HEK293T (cell line): ENCODE results near the gene FASTKD2.
A peak's percentile ranks its signal among the peaks of the same experiment; 100 is the strongest.

ENCODE experiments used
- CTCF ChIA-PET: fragments of 350-600 bp; formaldehyde crosslinking; extraction: SDS; loops from one replicate; lab custom pipeline; 2021; ENCODE audit warnings: antibody characterized with exemption, inconsistent platforms; lab: Yijun Ruan, JAX
- POLR2A ChIA-PET: fragments of 350-600 bp; formaldehyde crosslinking; extraction: SDS; loops from one replicate; lab custom pipeline; 2020; ENCODE audit warnings: antibody characterized with exemption, inconsistent platforms; lab: Yijun Ruan, JAX
- DNase-seq: peaks from one replicate; pipeline ENCODE4 v3.0.0; 2012; ENCODE audit warnings: mixed read lengths; ENCODE audit errors: extremely low spot score
- ARNT ChIP-seq: fragments of 450-650 bp; IDR thresholded peaks from 2 replicates; pipeline ENCODE4 v1.6.1; 2017; ENCODE audit warnings: mild to moderate bottlenecking
- BHLHE40 ChIP-seq: fragments of 450-650 bp; IDR thresholded peaks from 2 replicates; pipeline ENCODE4 v1.6.1; 2016; ENCODE audit warnings: mild to moderate bottlenecking, moderate library complexity, borderline replicate concordance
- CTBP1 ChIP-seq: fragments of 450-650 bp; IDR thresholded peaks from 2 replicates; pipeline ENCODE4 v1.6.1; 2016; ENCODE audit warnings: borderline replicate concordance
- ELF4 ChIP-seq: fragments of 450-650 bp; IDR thresholded peaks from 2 replicates; pipeline ENCODE4 v1.6.1; 2017; ENCODE audit warnings: antibody characterized with exemption
- FOXA1 ChIP-seq: fragments of 450-650 bp; IDR thresholded peaks from 2 replicates; pipeline ENCODE4 v1.6.1; 2016; ENCODE audit warnings: mild to moderate bottlenecking
- FOXK2 ChIP-seq: fragments of 450-650 bp; IDR thresholded peaks from 2 replicates; pipeline ENCODE4 v1.6.1; 2016; ENCODE audit warnings: mild to moderate bottlenecking
- FOXM1 ChIP-seq: fragments of 450-650 bp; IDR thresholded peaks from 2 replicates; pipeline ENCODE4 v1.6.1; 2017; ENCODE audit warnings: mild to moderate bottlenecking, borderline replicate concordance
- HDGF ChIP-seq: fragments of 450-650 bp; IDR thresholded peaks from 2 replicates; pipeline ENCODE4 v1.6.1; 2017; ENCODE audit warnings: antibody characterized with exemption, borderline replicate concordance
- L3MBTL2 ChIP-seq: fragments of 450-650 bp; conservative IDR thresholded peaks from 2 replicates; pipeline ENCODE4 v1.6.1; 2016; ENCODE audit warnings: mild to moderate bottlenecking
- LEF1 ChIP-seq: fragments of 450-650 bp; IDR thresholded peaks from 2 replicates; pipeline ENCODE4 v1.6.1; 2017; ENCODE audit warnings: mild to moderate bottlenecking, borderline replicate concordance
- NFRKB ChIP-seq: fragments of 450-650 bp; IDR thresholded peaks from 2 replicates; pipeline ENCODE4 v1.6.1; 2016; ENCODE audit warnings: mild to moderate bottlenecking, moderate library complexity
- PKNOX1 ChIP-seq: fragments of 450-650 bp; IDR thresholded peaks from 2 replicates; pipeline ENCODE4 v1.6.1; 2016
- SP1 ChIP-seq: fragments of 450-650 bp; IDR thresholded peaks from 2 replicates; pipeline ENCODE4 v1.6.1; 2017
- SUZ12 ChIP-seq: fragments of 450-650 bp; IDR thresholded peaks from 2 replicates; pipeline ENCODE4 v1.6.1; 2016; ENCODE audit warnings: mild to moderate bottlenecking
- TARDBP ChIP-seq: fragments of 450-650 bp; IDR thresholded peaks from 2 replicates; pipeline ENCODE4 v1.6.1; 2016
- ZNF384 ChIP-seq: fragments of 450-650 bp; IDR thresholded peaks from 2 replicates; pipeline ENCODE4 v1.6.1; 2016

FASTKD2 gene

GRCh38 chr2:206833291-206833690 is 67.9 kb downstream of the FASTKD2 start:
- ChIA-PET CTCF (no interaction called here), POLR2A (no interaction called here)
- DNase-seq = no peak
- TF ChIP-seq TARDBP (no peak), SP1 (no peak), SUZ12 (no peak), ZNF384 (no peak), FOXM1 (no peak), ARNT (no peak)

- ChIA-PET CTCF (interaction anchor here (0.5 kb wide), 1 partner anchor 38 kb away, joined by 3 read pairs; no protein-coding TSS in a partner anchor), POLR2A (no interaction called here)
- TF ChIP-seq FOXM1 = no peak
- no peak for TF ChIP-seq ZNF384
- TF ChIP-seq NFRKB = no peak
- no peak for TF ChIP-seq FOXA1
- TF ChIP-seq FOXK2 = no peak
- TF ChIP-seq SP1 = no peak
- TF ChIP-seq HDGF = no peak
- no peak for DNase-seq
Measured at GRCh38 chr2:206836722-206837121, 71.3 kb downstream of the FASTKD2 start.

GRCh38 chr2:206837775-206838174 is 72.4 kb downstream of the FASTKD2 start:
- TF ChIP-seq HDGF (no peak), LEF1 (no peak), CTBP1 (no peak), PKNOX1 (peak; percentile 87), SP1 (no peak)
- ChIA-PET CTCF (no interaction called here), POLR2A (no interaction called here)
- no peak for DNase-seq

GRCh38 chr2:206838690-206839089 is 73.3 kb downstream of the FASTKD2 start:
- CTCF ChIA-PET = no interaction called here
- POLR2A ChIA-PET = no interaction called here
- no peak for TF ChIP-seq FOXK2
- TF ChIP-seq PKNOX1 = no peak
- no peak for TF ChIP-seq LEF1
- no peak for TF ChIP-seq CTBP1
- TF ChIP-seq L3MBTL2 = no peak
- TF ChIP-seq TARDBP = no peak
- no peak for TF ChIP-seq FOXA1
- no peak for TF ChIP-seq SUZ12
- no peak for TF ChIP-seq NFRKB
- TF ChIP-seq ELF4 = no peak
- TF ChIP-seq BHLHE40 = no peak
- TF ChIP-seq ARNT = no peak
- TF ChIP-seq ZNF384 = no peak
- TF ChIP-seq HDGF = no peak
- no peak for TF ChIP-seq FOXM1
- TF ChIP-seq SP1 = no peak
- no peak for DNase-seq

GRCh38 chr2:206840999-206841398 is 75.6 kb downstream of the FASTKD2 start:
- CTCF ChIA-PET = interaction anchor here (0.9 kb wide), 1 partner anchor 421 kb away, joined by 3 read pairs; no protein-coding TSS in a partner anchor
- POLR2A ChIA-PET = no interaction called here
- TF ChIP-seq NFRKB (no peak), ZNF384 (no peak), FOXA1 (no peak), FOXK2 (no peak), ARNT (no peak), PKNOX1 (no peak), SUZ12 (no peak), TARDBP (no peak), FOXM1 (no peak), BHLHE40 (no peak), LEF1 (no peak), HDGF (no peak), ELF4 (no peak), L3MBTL2 (no peak), SP1 (no peak), CTBP1 (no peak)
- DNase-seq = no peak
